ENCODE data around the gene GABRG3.

Gene GABRG3

GRCh38 chr15:27196691-27197090 lies 225.7 kb downstream of the GABRG3 start:
- no peak for DNase-seq

- DNase-seq, result no peak
Observed at GRCh38 chr15:27201425-27201824, 230.4 kb downstream of the GABRG3 start.

GRCh38 chr15:27210176-27210575 lies 239.2 kb downstream of the GABRG3 start:
- DNase-seq, result no peak

- DNase-seq, result no peak
Observed at GRCh38 chr15:27214032-27214431, 243.1 kb downstream of the GABRG3 start.

GRCh38 chr15:27214961-27215360 lies 244.0 kb downstream of the GABRG3 start:
- DNase-seq, result no peak

- no peak for DNase-seq
Observed at GRCh38 chr15:27218426-27218825, 247.4 kb downstream of the GABRG3 start.

GRCh38 chr15:27219636-27220035 lies 248.7 kb downstream of the GABRG3 start:
- no peak for DNase-seq

- DNase-seq, result no peak
Observed at GRCh38 chr15:27220199-27220598, 249.2 kb downstream of the GABRG3 start.

- DNase-seq, result no peak
Observed at GRCh38 chr15:27222479-27222878, 251.5 kb downstream of the GABRG3 start.

- DNase-seq, result no peak
Observed at GRCh38 chr15:27223179-27223578, 252.2 kb downstream of the GABRG3 start.

GRCh38 chr15:27231811-27232210 lies 260.8 kb downstream of the GABRG3 start:
- DNase-seq, result no peak

- DNase-seq, result no peak
Observed at GRCh38 chr15:27232876-27233275, 261.9 kb downstream of the GABRG3 start.

GRCh38 chr15:27234593-27234992 lies 263.6 kb downstream of the GABRG3 start:
- no peak for DNase-seq

GRCh38 chr15:27235161-27235560 lies 264.2 kb downstream of the GABRG3 start:
- DNase-seq, result no peak

GRCh38 chr15:27235681-27236080 lies 264.7 kb downstream of the GABRG3 start:
- no peak for DNase-seq

- peak; percentile 41 for DNase-seq
Observed at GRCh38 chr15:27237319-27237939, 266.4 kb downstream of the GABRG3 start.

GRCh38 chr15:27238209-27238608 lies 267.2 kb downstream of the GABRG3 start:
- DNase-seq, result no peak

GRCh38 chr15:27238707-27239423 lies 267.9 kb downstream of the GABRG3 start:
- DNase-seq, result no peak

GRCh38 chr15:27241943-27242342 lies 271.0 kb downstream of the GABRG3 start:
- no peak for DNase-seq

- DNase-seq, result no peak
Observed at GRCh38 chr15:27244047-27244446, 273.1 kb downstream of the GABRG3 start.

GRCh38 chr15:27248251-27248650 lies 277.3 kb downstream of the GABRG3 start:
- DNase-seq, result no peak

- DNase-seq, result no peak
Observed at GRCh38 chr15:27249046-27249759, 278.2 kb downstream of the GABRG3 start.

- DNase-seq, result no peak
Observed at GRCh38 chr15:27249760-27250109, 278.8 kb downstream of the GABRG3 start.

GRCh38 chr15:27250223-27250622 lies 279.2 kb downstream of the GABRG3 start:
- peak; percentile 79 for DNase-seq

Data from COR-L47 (cell line).